ENCODE measurements around the gene FGF11.

FGF11 gene

DNA sequence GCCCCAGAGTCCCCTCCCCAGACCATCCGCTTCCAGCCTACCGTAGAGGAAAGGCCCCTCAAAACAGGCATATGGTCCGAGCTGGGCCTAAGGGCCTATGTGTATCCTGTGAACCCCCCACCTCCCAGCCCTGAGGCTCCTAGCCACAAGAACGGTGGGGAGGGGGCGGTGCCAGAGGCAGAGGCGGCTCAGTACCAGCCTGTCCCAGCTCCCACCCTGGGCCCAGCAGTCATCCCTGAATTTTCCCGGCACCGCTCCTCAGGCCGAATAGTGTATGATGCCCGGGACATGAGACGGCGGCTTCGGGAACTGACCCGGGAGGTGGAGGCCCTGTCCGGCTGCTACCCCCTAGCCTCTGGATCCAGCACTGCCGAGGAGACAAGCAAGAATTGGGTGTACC is 18.1 kb upstream of the FGF11 start:
- TF ChIP-seq, protein P1, sequence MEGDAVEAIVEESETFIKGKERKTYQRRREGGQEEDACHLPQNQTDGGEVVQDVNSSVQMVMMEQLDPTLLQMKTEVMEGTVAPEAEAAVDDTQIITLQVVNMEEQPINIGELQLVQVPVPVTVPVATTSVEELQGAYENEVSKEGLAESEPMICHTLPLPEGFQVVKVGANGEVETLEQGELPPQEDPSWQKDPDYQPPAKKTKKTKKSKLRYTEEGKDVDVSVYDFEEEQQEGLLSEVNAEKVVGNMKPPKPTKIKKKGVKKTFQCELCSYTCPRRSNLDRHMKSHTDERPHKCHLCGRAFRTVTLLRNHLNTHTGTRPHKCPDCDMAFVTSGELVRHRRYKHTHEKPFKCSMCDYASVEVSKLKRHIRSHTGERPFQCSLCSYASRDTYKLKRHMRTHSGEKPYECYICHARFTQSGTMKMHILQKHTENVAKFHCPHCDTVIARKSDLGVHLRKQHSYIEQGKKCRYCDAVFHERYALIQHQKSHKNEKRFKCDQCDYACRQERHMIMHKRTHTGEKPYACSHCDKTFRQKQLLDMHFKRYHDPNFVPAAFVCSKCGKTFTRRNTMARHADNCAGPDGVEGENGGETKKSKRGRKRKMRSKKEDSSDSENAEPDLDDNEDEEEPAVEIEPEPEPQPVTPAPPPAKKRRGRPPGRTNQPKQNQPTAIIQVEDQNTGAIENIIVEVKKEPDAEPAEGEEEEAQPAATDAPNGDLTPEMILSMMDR (IDR thresholded peaks at IDR 0.05; ENCODE audit: insufficient read depth, low read length): no peak
- TF ChIP-seq POLR2AphosphoS5 (IDR thresholded peaks at IDR 0.05; ENCODE audit: low read depth): no peak
- no peaks in the 10 kb centered on the region for H3K27me3 ChIP-seq (ENCODE audit: insufficient read depth, poor library complexity, severe bottlenecking)
- H3K4me3 ChIP-seq (replicated peaks; ENCODE audit: insufficient read depth, low read length): no peak overlapping the region
- no peak overlapping the region for H3K27ac ChIP-seq (replicated peaks)
- no peak for DNase-seq (ENCODE audit: low read depth in 1 of 2, low spot score in 1 of 2)

DNA sequence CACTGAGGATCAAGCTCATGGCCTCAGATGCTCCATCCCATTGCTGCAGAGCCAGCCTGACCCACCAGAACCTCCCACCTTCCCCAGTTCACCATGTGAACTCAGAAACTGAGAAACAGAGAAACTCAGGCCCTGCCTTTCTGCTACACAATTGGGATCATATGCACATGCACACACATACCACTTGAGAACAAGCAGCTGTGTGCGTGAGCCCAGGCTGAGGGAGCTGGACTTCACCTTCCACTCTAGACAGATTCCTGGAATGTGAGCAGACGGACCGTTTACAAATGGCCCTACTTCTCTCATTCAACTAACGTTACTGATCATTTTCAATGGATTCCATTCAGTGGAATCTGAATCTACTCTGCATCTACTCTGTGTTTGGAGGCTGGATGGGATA is 15.6 kb upstream of the FGF11 start:
- no peak for TF ChIP-seq SPI1 (IDR thresholded peaks at IDR 0.05; ENCODE audit: borderline replicate concordance, low read depth)
- TF ChIP-seq, protein P1 (IDR thresholded peaks at IDR 0.05; ENCODE audit: insufficient read depth, low read length): no peak
- TF ChIP-seq GABPA (IDR thresholded peaks at IDR 0.05; ENCODE audit: low read depth): no peak
- TF ChIP-seq, protein P2, sequence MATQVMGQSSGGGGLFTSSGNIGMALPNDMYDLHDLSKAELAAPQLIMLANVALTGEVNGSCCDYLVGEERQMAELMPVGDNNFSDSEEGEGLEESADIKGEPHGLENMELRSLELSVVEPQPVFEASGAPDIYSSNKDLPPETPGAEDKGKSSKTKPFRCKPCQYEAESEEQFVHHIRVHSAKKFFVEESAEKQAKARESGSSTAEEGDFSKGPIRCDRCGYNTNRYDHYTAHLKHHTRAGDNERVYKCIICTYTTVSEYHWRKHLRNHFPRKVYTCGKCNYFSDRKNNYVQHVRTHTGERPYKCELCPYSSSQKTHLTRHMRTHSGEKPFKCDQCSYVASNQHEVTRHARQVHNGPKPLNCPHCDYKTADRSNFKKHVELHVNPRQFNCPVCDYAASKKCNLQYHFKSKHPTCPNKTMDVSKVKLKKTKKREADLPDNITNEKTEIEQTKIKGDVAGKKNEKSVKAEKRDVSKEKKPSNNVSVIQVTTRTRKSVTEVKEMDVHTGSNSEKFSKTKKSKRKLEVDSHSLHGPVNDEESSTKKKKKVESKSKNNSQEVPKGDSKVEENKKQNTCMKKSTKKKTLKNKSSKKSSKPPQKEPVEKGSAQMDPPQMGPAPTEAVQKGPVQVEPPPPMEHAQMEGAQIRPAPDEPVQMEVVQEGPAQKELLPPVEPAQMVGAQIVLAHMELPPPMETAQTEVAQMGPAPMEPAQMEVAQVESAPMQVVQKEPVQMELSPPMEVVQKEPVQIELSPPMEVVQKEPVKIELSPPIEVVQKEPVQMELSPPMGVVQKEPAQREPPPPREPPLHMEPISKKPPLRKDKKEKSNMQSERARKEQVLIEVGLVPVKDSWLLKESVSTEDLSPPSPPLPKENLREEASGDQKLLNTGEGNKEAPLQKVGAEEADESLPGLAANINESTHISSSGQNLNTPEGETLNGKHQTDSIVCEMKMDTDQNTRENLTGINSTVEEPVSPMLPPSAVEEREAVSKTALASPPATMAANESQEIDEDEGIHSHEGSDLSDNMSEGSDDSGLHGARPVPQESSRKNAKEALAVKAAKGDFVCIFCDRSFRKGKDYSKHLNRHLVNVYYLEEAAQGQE (IDR thresholded peaks at IDR 0.05; ENCODE audit: insufficient replicate concordance, low read depth): no peak
- TF ChIP-seq POLR2AphosphoS5 (IDR thresholded peaks at IDR 0.05; ENCODE audit: low read depth): no peak
- H3K27ac ChIP-seq (replicated peaks): no peak overlapping the region

DNA sequence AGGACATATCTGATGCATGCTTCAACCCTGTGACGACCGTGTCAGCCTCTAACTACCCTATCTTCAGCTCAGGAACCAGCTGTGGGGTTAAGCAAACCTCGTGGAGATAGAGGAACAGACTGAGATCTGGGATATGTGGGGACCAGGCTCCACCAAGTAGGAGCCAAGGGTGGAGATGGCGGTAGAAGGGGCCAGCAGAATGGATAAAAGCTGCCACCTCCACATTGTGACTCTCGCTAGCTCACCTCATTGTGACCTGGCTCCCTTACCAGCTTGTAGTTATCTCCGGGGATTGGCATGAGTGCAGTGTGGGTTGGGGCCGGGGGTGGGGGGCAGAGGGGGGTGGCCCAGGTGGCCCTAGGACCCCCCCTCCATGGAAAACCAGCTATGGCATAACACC is 14.0 kb upstream of the FGF11 start, which contains the start of gene SPEM2:
Gene SPEM2 (plus strand): TSS at position 301 of the 400 bp plus-strand sequence. CDS start 73 bp downstream, at position 374.
- DNase-seq (ENCODE audit: low read depth in 1 of 2, low spot score in 1 of 2): no peak
- Histone ChIP-seq H3K4me3 (replicated peaks; ENCODE audit: insufficient read depth, low read length) (no peak within 1 kb of the TSS), H3K27me3 (ENCODE audit: insufficient read depth, poor library complexity, severe bottlenecking) (no peaks in the 10 kb centered on the region), H3K27ac (replicated peaks) (no peak within 1 kb of the TSS)
- TF ChIP-seq POLR2AphosphoS5 (IDR thresholded peaks at IDR 0.05; ENCODE audit: low read depth): no peak
- TF ChIP-seq, protein P1 (IDR thresholded peaks at IDR 0.05; ENCODE audit: insufficient read depth, low read length): no peak
- TF ChIP-seq, protein P2 (IDR thresholded peaks at IDR 0.05; ENCODE audit: insufficient replicate concordance, low read depth): no peak
- no peak for TF ChIP-seq GABPA (IDR thresholded peaks at IDR 0.05; ENCODE audit: low read depth)
- no peak for TF ChIP-seq SPI1 (IDR thresholded peaks at IDR 0.05; ENCODE audit: borderline replicate concordance, low read depth)

More for the DNA sequence above, 15.6 kb upstream of the FGF11 start:
- DNase-seq (ENCODE audit: low read depth in 1 of 2, low spot score in 1 of 2): no peak
- Histone ChIP-seq H3K27me3 (ENCODE audit: insufficient read depth, poor library complexity, severe bottlenecking) (no peaks in the 10 kb centered on the region), H3K4me3 (replicated peaks; ENCODE audit: insufficient read depth, low read length) (no peak overlapping the region)

DNA sequence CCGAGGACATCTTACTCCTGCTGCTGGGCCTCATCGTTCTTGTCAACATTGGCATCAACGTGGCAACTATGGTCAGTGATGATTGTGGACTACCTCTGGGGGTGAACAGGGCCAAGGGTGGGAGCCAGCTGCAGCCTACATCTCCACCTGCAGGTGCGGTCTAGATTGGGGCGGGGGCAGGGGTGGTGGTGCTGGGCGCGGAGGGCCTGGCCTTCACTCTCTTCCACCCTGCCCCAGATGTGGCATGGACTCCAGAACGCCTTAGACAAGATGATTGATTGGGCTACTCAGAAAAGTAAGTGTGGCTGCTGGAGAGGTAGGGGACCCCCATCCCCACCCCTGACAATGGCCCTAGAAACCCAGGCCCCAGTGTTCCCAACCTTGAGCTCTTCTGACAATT is 13.6 kb upstream of the FGF11 start:
- TF ChIP-seq SPI1 (IDR thresholded peaks at IDR 0.05; ENCODE audit: borderline replicate concordance, low read depth): no peak
- TF ChIP-seq POLR2AphosphoS5 (IDR thresholded peaks at IDR 0.05; ENCODE audit: low read depth): no peak
- TF ChIP-seq, protein P1 (IDR thresholded peaks at IDR 0.05; ENCODE audit: insufficient read depth, low read length): no peak
- TF ChIP-seq, protein P2 (IDR thresholded peaks at IDR 0.05; ENCODE audit: insufficient replicate concordance, low read depth): no peak
- TF ChIP-seq GABPA (IDR thresholded peaks at IDR 0.05; ENCODE audit: low read depth): no peak
- Histone ChIP-seq H3K27me3 (ENCODE audit: insufficient read depth, poor library complexity, severe bottlenecking) (no peaks in the 10 kb centered on the region), H3K4me3 (replicated peaks; ENCODE audit: insufficient read depth, low read length) (no peak overlapping the region), H3K27ac (replicated peaks) (no peak overlapping the region)
- no peak for DNase-seq (ENCODE audit: low read depth in 1 of 2, low spot score in 1 of 2)

All from HL-60 (cell line).